WTC11 (cell line): ENCODE results near the gene MALT1. TPM values are rescaled to one million over a fixed set of nuclear protein-coding genes. Genes with fewer than 3 reads are reported as not detected.

Experiments
- ATAC-seq: fragments of 200-7000 bp; cut with Tn5 transposase; 2 replicates; pipeline ENCODE4 v1.10.0; 2021; ENCODE audit warnings: mild to moderate bottlenecking, moderate library complexity
- Bru-seq: library from RNA; stranded (reverse); fragments of 400-500 nt; gene quantifications from one replicate; lab custom pipeline; 2021; lab: Mats Ljungman, UMichigan
- CTCF ChIA-PET: fragments of 300-600 bp; sonication (Branson Sonifier 250); formaldehyde crosslinking; loops from one replicate; lab custom pipeline; 2021; ENCODE audit warnings: antibody characterized with exemption; lab: Charles Lee
- POLR2A ChIA-PET: fragments of 350-600 bp; sonication (Branson Sonifier 250); formaldehyde crosslinking; loops from one replicate; lab custom pipeline; 2021; ENCODE audit warnings: antibody characterized with exemption; lab: Charles Lee
- DNase-seq: peaks from one replicate; pipeline ENCODE4 v3.0.0; 2021; ENCODE audit warnings: low spot score
- H3K27ac Mint-ChIP-seq: 2 replicates; pipeline ENCODE4 v1.8.0; 2021; ENCODE audit warnings: mixed read lengths
- H3K27me3 Mint-ChIP-seq: 2 replicates; pipeline ENCODE4 v1.8.0; 2021; ENCODE audit warnings: low read depth, mild to moderate bottlenecking, moderate library complexity, mixed read lengths
- H3K36me3 Mint-ChIP-seq: 2 replicates; pipeline ENCODE4 v1.8.0; 2021; ENCODE audit warnings: mixed read lengths
- H3K4me1 Mint-ChIP-seq: 2 replicates; pipeline ENCODE4 v1.8.0; 2022; ENCODE audit warnings: mixed read lengths
- H3K4me3 Mint-ChIP-seq: 2 replicates; pipeline ENCODE4 v1.8.0; 2021; ENCODE audit warnings: mild to moderate bottlenecking, moderate library complexity, mixed read lengths
- H3K9me3 Mint-ChIP-seq: 2 replicates; pipeline ENCODE4 v1.8.0; 2021; ENCODE audit warnings: mixed read lengths
- ETV6 ChIP-seq: sonication (generic); formaldehyde crosslinking; IDR thresholded peaks from 2 replicates; pipeline ENCODE4 v1.8.1; 2022; ENCODE audit warnings: mild to moderate bottlenecking, missing genetic modification reagents
- FOXP1 ChIP-seq: sonication (generic); formaldehyde crosslinking; IDR thresholded peaks from 2 replicates; pipeline ENCODE4 v1.8.0; 2022; ENCODE audit warnings: missing genetic modification reagents, mild to moderate bottlenecking, moderate library complexity, borderline replicate concordance
- GABPB1 ChIP-seq: sonication (generic); formaldehyde crosslinking; IDR thresholded peaks from 2 replicates; pipeline ENCODE4 v1.8.1; 2023; ENCODE audit warnings: mild to moderate bottlenecking, missing genetic modification reagents
- GTF2I ChIP-seq: fragments of 250-450 bp; sonication (Bioruptor Pico); conservative IDR thresholded peaks from 2 replicates; pipeline ENCODE4 v1.4.0; 2021; ENCODE audit warnings: mild to moderate bottlenecking
- KAT7 ChIP-seq: sonication (generic); formaldehyde crosslinking; IDR thresholded peaks from 2 replicates; pipeline ENCODE4 v1.8.1; 2023; ENCODE audit warnings: missing genetic modification reagents, mild to moderate bottlenecking, borderline replicate concordance
- NFE2L1 ChIP-seq: sonication (generic); formaldehyde crosslinking; IDR thresholded peaks from 2 replicates; pipeline ENCODE4 v1.8.1; 2023; ENCODE audit warnings: missing genetic modification reagents
- NR1H2 ChIP-seq: sonication (generic); formaldehyde crosslinking; IDR thresholded peaks from 2 replicates; pipeline ENCODE4 v1.9.0; 2021; ENCODE audit warnings: mild to moderate bottlenecking, moderate library complexity, missing genetic modification reagents
- SP1 ChIP-seq: sonication (generic); formaldehyde crosslinking; conservative IDR thresholded peaks from 2 replicates; pipeline ENCODE4 v1.8.1; 2022; ENCODE audit warnings: missing genetic modification reagents
- TP53 ChIP-seq: sonication (generic); formaldehyde crosslinking; IDR thresholded peaks from 2 replicates; pipeline ENCODE4 v1.8.1; 2023; ENCODE audit warnings: mild to moderate bottlenecking, missing genetic modification reagents
- ZNF423 ChIP-seq: fragments of 250-450 bp; sonication (Bioruptor Pico); IDR thresholded peaks from 2 replicates; pipeline ENCODE4 v2.1.2; 2022; ENCODE audit warnings: mild to moderate bottlenecking, moderate library complexity
- long read RNA-seq, 3 experiments: library from RNA in 1 of 3; library from capped mRNA in 1 of 3; library from polyadenylated mRNA in 1 of 3; unstranded in 2 of 3; stranded (forward) in 1 of 3; transcript quantifications; one replicate each; pipeline ENCODE4 v2.0.0, GENCODE V29; 2021
- total RNA-seq: library from RNA; stranded (reverse); gene quantifications from 3 replicates; pipeline ENCODE4 v1.2.3, GENCODE V29; 2021
- TF ChIP-seq, protein P1 (sequence below): sonication (generic); formaldehyde crosslinking; IDR thresholded peaks from 2 replicates; pipeline ENCODE4 v1.8.1; 2023; ENCODE audit warnings: mild to moderate bottlenecking, missing genetic modification reagents
- TF ChIP-seq, protein P2 (sequence below): sonication (generic); formaldehyde crosslinking; IDR thresholded peaks from 2 replicates; pipeline ENCODE4 v1.8.1; 2023; ENCODE audit warnings: mild to moderate bottlenecking, moderate library complexity, missing genetic modification reagents
- TF ChIP-seq, protein P3 (sequence below): sonication (generic); formaldehyde crosslinking; IDR thresholded peaks from 2 replicates; pipeline ENCODE4 v1.8.0; 2022; ENCODE audit warnings: mild to moderate bottlenecking, missing genetic modification reagents
- TF ChIP-seq, protein P4 (sequence below): fragments of 250-450 bp; sonication (Bioruptor Pico); IDR thresholded peaks from 2 replicates; pipeline ENCODE4 v1.9.0; 2021; ENCODE audit warnings: mild to moderate bottlenecking, borderline replicate concordance

The MALT1 gene, protein sequence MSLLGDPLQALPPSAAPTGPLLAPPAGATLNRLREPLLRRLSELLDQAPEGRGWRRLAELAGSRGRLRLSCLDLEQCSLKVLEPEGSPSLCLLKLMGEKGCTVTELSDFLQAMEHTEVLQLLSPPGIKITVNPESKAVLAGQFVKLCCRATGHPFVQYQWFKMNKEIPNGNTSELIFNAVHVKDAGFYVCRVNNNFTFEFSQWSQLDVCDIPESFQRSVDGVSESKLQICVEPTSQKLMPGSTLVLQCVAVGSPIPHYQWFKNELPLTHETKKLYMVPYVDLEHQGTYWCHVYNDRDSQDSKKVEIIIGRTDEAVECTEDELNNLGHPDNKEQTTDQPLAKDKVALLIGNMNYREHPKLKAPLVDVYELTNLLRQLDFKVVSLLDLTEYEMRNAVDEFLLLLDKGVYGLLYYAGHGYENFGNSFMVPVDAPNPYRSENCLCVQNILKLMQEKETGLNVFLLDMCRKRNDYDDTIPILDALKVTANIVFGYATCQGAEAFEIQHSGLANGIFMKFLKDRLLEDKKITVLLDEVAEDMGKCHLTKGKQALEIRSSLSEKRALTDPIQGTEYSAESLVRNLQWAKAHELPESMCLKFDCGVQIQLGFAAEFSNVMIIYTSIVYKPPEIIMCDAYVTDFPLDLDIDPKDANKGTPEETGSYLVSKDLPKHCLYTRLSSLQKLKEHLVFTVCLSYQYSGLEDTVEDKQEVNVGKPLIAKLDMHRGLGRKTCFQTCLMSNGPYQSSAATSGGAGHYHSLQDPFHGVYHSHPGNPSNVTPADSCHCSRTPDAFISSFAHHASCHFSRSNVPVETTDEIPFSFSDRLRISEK
- total RNA-seq (11.2 to 13.6 TPM (median 13.2 TPM) in 3 replicates), Bru-seq, nascent RNA (percentile 65 among the genes with signal in this experiment)
- long read RNA-seq, experiment 1, full-length matches to known transcripts: 43 of 64 reads
- long read RNA-seq, experiment 1, partial matches to known transcripts: 8 of 64 reads
- long read RNA-seq, experiment 1, other reads (novel, unspliced or antisense): 13 of 64 reads
- long read RNA-seq, experiment 2, full-length matches to known transcripts: 6 of 17 reads
- long read RNA-seq, experiment 2, partial matches to known transcripts: 4 of 17 reads
- long read RNA-seq, experiment 2, other reads (novel, unspliced or antisense): 7 of 17 reads
- long read RNA-seq, experiment 3, partial matches to known transcripts: 3 of 4 reads
- long read RNA-seq, experiment 3, other reads (novel, unspliced or antisense): 1 of 4 reads

DNA sequence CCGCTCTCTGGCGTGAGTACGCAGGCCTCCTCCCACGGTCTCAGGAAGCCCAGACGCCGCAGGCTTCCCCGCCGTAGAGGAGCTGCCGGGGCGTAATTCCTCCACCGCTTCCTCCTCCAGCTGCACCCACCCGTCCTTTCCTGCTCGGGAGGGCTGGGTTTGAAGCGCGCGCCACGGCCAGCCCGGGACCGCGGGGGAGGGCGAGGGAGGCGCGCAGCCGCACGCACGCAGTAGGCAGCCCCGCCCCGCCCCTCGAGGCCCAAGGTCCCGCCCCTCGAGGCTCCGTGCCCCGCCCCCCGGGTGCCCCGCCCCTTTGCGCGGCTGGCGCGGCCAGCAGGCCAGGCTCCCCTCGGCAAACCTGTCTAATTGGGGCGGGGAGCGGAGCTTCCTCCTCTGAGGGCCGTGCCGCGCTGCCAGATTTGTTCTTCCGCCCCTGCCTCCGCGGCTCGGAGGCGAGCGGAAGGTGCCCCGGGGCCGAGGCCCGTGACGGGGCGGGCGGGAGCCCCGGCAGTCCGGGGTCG lies at the start of gene MALT1:
Gene MALT1 (plus strand): TSS at position 355 of the 521 bp plus-strand sequence. CDS start 179 bp downstream, outside the sequence.
- Mint-ChIP-seq H3K4me1 (peaks cover 18% of the 10 kb centered on the region), H3K9me3 (no peaks in the 10 kb centered on the region), H3K27ac (peak within 1 kb of the TSS; percentile 85), H3K27me3 (no peaks in the 10 kb centered on the region), H3K36me3 (no peaks in the 10 kb centered on the region), H3K4me3 (peak within 1 kb of the TSS; percentile 87)
- ChIA-PET POLR2A (interaction anchor here (0.8 to 1.3 kb wide), 3 partner anchors 32 to 177 kb away, joined by 3 to 8 read pairs (median 3); no protein-coding TSS in a partner anchor), CTCF (interaction anchor here (0.6 to 5.0 kb wide), 19 partner anchors 8 to 547 kb away, joined by 3 to 45 read pairs (median 4); no protein-coding TSS in a partner anchor)
- ATAC-seq (peak; percentile 86), DNase-seq (peak; percentile 94)
- TF ChIP-seq GTF2I (CRISPR knock-in tag) (no peak), FOXP1 (CRISPR knock-in tag) (0 out of 2 replicates have a peak, but pooled peaks have one; percentile 55), NR1H2 (no peak), KAT7 (peak; percentile 18; the same call in 1 of the 2 replicates), ZNF423 (no peak), SP1 (CRISPR knock-in tag) (peak; percentile 78; the same call in 1 of the 2 replicates), NFE2L1 (CRISPR knock-in tag) (peak; percentile 69; the same call in 1 of the 2 replicates), GABPB1 (CRISPR knock-in tag) (peak; percentile 11; the same call in 1 of the 2 replicates), TP53 (CRISPR knock-in tag) (no peak), ETV6 (CRISPR knock-in tag) (peak; percentile 61; the same call in 1 of the 2 replicates)
- TF ChIP-seq, protein P1, sequence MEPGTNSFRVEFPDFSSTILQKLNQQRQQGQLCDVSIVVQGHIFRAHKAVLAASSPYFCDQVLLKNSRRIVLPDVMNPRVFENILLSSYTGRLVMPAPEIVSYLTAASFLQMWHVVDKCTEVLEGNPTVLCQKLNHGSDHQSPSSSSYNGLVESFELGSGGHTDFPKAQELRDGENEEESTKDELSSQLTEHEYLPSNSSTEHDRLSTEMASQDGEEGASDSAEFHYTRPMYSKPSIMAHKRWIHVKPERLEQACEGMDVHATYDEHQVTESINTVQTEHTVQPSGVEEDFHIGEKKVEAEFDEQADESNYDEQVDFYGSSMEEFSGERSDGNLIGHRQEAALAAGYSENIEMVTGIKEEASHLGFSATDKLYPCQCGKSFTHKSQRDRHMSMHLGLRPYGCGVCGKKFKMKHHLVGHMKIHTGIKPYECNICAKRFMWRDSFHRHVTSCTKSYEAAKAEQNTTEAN: 0 out of 2 replicates have a peak, but pooled peaks have one; percentile 25
- TF ChIP-seq, protein P2, sequence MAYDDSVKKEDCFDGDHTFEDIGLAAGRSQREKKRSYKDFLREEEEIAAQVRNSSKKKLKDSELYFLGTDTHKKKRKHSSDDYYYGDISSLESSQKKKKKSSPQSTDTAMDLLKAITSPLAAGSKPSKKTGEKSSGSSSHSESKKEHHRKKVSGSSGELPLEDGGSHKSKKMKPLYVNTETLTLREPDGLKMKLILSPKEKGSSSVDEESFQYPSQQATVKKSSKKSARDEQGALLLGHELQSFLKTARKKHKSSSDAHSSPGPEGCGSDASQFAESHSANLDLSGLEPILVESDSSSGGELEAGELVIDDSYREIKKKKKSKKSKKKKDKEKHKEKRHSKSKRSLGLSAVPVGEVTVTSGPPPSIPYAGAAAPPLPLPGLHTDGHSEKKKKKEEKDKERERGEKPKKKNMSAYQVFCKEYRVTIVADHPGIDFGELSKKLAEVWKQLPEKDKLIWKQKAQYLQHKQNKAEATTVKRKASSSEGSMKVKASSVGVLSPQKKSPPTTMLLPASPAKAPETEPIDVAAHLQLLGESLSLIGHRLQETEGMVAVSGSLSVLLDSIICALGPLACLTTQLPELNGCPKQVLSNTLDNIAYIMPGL (CRISPR knock-in tag): 0 out of 2 replicates have a peak, but pooled peaks have one; percentile 55
- TF ChIP-seq, protein P3, sequence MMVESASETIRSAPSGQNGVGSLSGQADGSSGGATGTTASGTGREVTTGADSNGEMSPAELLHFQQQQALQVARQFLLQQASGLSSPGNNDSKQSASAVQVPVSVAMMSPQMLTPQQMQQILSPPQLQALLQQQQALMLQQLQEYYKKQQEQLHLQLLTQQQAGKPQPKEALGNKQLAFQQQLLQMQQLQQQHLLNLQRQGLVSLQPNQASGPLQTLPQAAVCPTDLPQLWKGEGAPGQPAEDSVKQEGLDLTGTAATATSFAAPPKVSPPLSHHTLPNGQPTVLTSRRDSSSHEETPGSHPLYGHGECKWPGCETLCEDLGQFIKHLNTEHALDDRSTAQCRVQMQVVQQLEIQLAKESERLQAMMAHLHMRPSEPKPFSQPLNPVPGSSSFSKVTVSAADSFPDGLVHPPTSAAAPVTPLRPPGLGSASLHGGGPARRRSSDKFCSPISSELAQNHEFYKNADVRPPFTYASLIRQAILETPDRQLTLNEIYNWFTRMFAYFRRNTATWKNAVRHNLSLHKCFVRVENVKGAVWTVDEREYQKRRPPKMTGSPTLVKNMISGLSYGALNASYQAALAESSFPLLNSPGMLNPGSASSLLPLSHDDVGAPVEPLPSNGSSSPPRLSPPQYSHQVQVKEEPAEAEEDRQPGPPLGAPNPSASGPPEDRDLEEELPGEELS (CRISPR knock-in tag): peak; percentile 53; the same call in 1 of the 2 replicates
- TF ChIP-seq, protein P4, sequence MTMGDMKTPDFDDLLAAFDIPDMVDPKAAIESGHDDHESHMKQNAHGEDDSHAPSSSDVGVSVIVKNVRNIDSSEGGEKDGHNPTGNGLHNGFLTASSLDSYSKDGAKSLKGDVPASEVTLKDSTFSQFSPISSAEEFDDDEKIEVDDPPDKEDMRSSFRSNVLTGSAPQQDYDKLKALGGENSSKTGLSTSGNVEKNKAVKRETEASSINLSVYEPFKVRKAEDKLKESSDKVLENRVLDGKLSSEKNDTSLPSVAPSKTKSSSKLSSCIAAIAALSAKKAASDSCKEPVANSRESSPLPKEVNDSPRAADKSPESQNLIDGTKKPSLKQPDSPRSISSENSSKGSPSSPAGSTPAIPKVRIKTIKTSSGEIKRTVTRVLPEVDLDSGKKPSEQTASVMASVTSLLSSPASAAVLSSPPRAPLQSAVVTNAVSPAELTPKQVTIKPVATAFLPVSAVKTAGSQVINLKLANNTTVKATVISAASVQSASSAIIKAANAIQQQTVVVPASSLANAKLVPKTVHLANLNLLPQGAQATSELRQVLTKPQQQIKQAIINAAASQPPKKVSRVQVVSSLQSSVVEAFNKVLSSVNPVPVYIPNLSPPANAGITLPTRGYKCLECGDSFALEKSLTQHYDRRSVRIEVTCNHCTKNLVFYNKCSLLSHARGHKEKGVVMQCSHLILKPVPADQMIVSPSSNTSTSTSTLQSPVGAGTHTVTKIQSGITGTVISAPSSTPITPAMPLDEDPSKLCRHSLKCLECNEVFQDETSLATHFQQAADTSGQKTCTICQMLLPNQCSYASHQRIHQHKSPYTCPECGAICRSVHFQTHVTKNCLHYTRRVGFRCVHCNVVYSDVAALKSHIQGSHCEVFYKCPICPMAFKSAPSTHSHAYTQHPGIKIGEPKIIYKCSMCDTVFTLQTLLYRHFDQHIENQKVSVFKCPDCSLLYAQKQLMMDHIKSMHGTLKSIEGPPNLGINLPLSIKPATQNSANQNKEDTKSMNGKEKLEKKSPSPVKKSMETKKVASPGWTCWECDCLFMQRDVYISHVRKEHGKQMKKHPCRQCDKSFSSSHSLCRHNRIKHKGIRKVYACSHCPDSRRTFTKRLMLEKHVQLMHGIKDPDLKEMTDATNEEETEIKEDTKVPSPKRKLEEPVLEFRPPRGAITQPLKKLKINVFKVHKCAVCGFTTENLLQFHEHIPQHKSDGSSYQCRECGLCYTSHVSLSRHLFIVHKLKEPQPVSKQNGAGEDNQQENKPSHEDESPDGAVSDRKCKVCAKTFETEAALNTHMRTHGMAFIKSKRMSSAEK (CRISPR knock-in tag): no peak
